Gastrocnemius medialis (tissue), 4 donors: Measurements from ENCODE around the gene ROMO1. TPM values are rescaled to one million over a fixed set of nuclear protein-coding genes. Genes with fewer than 3 reads are reported as not detected.
"Not testable (repeated sequence)": the region's sequence is repeated elsewhere in the genome, so short reads cannot be mapped to it uniquely, and the experiment has no call there.

Experiments
- ATAC-seq, 2 donors: fragments of 150-250 bp; one replicate each; pipeline ENCODE4 v1.9.1; 2016
- DNase-seq, 2 donors: peaks; one replicate each; pipeline ENCODE4 v3.0.0-alpha.2; 2019
- H3K27ac ChIP-seq, 4 donors: fragments of 200-600 bp; sonication (generic); 1 replicate in 1 of 4; 2 replicates in 3 of 4; pipeline ENCODE4 v1.5.1; 2016 to 2018; ENCODE audit warnings: mild to moderate bottlenecking in 2 of 4, moderate library complexity in 1 of 4
- H3K27me3 ChIP-seq, 3 donors: fragments of 200-600 bp; sonication (generic) in 2 of 3; 1 replicate in 1 of 3; 2 replicates in 2 of 3; pipeline versions ENCODE4 v1.5.1 to v1.6.0; 2016 to 2019; ENCODE audit warnings: mild to moderate bottlenecking in 1 of 3, moderate library complexity in 1 of 3
- H3K36me3 ChIP-seq, 2 donors: fragments of 200-600 bp; sonication (generic) in 1 of 2; one replicate each; pipeline ENCODE4 v1.5.1; 2017 to 2018
- H3K4me1 ChIP-seq, 2 donors: fragments of 200-600 bp; sonication (generic) in 1 of 2; one replicate each; pipeline ENCODE4 v1.5.1; 2016 to 2017; ENCODE audit warnings: mild to moderate bottlenecking in 2 of 2
- H3K4me3 ChIP-seq, 4 donors: fragments of 200-600 bp; sonication (generic) in 3 of 4; 1 replicate in 1 of 4; 2 replicates in 3 of 4; pipeline ENCODE4 v1.5.1; 2016 to 2019; ENCODE audit warnings: mild to moderate bottlenecking in 2 of 4
- H3K9me3 ChIP-seq, 3 donors: fragments of 200-600 bp; sonication (generic) in 2 of 3; 1 replicate in 1 of 3; 2 replicates in 2 of 3; pipeline ENCODE4 v1.5.1; 2016 to 2019
- CTCF ChIP-seq, 5 experiments: fragments of 450-650 bp in 3 of 5; fragments of 200-600 bp in 2 of 5; sonication (generic) in 2 of 5; IDR thresholded peaks in 4 of 5; conservative IDR thresholded peaks in 1 of 5; 1 replicate in 4 of 5; 2 replicates in 1 of 5; pipeline ENCODE4 v1.5.1; 2016 to 2019; ENCODE audit warnings: antibody characterized with exemption in 5 of 5, mild to moderate bottlenecking in 3 of 5, moderate library complexity in 3 of 5
- POLR2A ChIP-seq, 2 donors: fragments of 450-650 bp; IDR thresholded peaks; one replicate each; pipeline ENCODE4 v1.6.1; 2017; ENCODE audit warnings: antibody characterized with exemption in 2 of 2, mild to moderate bottlenecking in 2 of 2, moderate library complexity in 2 of 2
- in situ Hi-C, 4 donors: fragments of 200-750 bp; cut with MboI; loops; one replicate each; pipeline versions ENCODE4 v1.15.0 to v1.8.0; 2017; ENCODE audit warnings: low sequenced_read_pairs in 4 of 4
- intact Hi-C: fragments of 100-400 bp; cut with DNase I; formaldehyde crosslinking; loops from one replicate; pipeline ENCODE4 v1.15.1; 2023; ENCODE audit warnings: low total_unique reads
- total RNA-seq, 4 donors: library from RNA; depleted of rRNA; stranded (reverse); fragments of >200 nt; gene quantifications; one replicate each; pipeline versions ENCODE4 v1.1.0 to v1.2.3, GENCODE V29; 2016

ROMO1 gene
- total RNA-seq, 4 donors from 2014 or later, result 213 to 491 (median 309) TPM

- no peak overlapping the region for H3K4me3 ChIP-seq
- H3K27ac ChIP-seq, result peak overlapping the region; percentile 64 to 80 (median 72)
- intact Hi-C loops (loop anchor here (5.0 kb wide), 1 partner anchor 163 kb away; no protein-coding TSS in a partner anchor), in situ Hi-C loops (loop anchor here in 1 of 4 donors (25.0 kb wide), 1 partner anchor 168 kb away; no protein-coding TSS in a partner anchor)
- H3K4me1 ChIP-seq, result peaks cover 36 to 56% of the 10 kb centered on the region in 2 donors
- ATAC-seq (no peak), DNase-seq (no peak)
- H3K36me3 ChIP-seq, result peaks cover 4 to 97% of the 10 kb centered on the region in 2 donors
- H3K27me3 ChIP-seq, result no peaks in the 10 kb centered on the region
- no peaks in the 10 kb centered on the region for H3K9me3 ChIP-seq
- TF ChIP-seq CTCF (IDR thresholded peaks at IDR 0.05 in 4 of 5, conservative IDR thresholded peaks at IDR 0.05 in 1 of 5) (no peak), POLR2A (IDR thresholded peaks at IDR 0.05) (no peak)
Measured at GRCh38 chr20:35719717-35720116, 20.5 kb downstream of the ROMO1 start.

GRCh38 chr20:35720165-35721123 is 21.2 kb downstream of the ROMO1 start:
- DNase-seq (no peak), ATAC-seq (no peak)
- Histone ChIP-seq H3K27me3 (no peaks in the 10 kb centered on the region), H3K27ac (peak overlapping the region; percentile 64 to 80 (median 72)), H3K36me3 (peaks cover 4 to 97% of the 10 kb centered on the region in 2 donors), H3K4me3 (no peak overlapping the region), H3K9me3 (no peaks in the 10 kb centered on the region), H3K4me1 (peaks cover 33 to 56% of the 10 kb centered on the region in 2 donors)
- in situ Hi-C loops (loop anchor here in 1 of 4 donors (25.0 kb wide), 1 partner anchor 167 kb away; no protein-coding TSS in a partner anchor), intact Hi-C loops (no loop called here)
- no peak for TF ChIP-seq POLR2A (IDR thresholded peaks at IDR 0.05)

- H3K4me1 ChIP-seq, result peaks cover 28 to 49% of the 10 kb centered on the region in 2 donors
- no peaks in the 10 kb centered on the region for H3K9me3 ChIP-seq
- intact Hi-C loops, result no loop called here
- H3K4me3 ChIP-seq, result no peak overlapping the region
- H3K36me3 ChIP-seq, result peaks cover 4 to 97% of the 10 kb centered on the region in 2 donors
- no peaks in the 10 kb centered on the region for H3K27me3 ChIP-seq
- no peak for TF ChIP-seq CTCF (IDR thresholded peaks at IDR 0.05 in 4 of 5, conservative IDR thresholded peaks at IDR 0.05 in 1 of 5)
- TF ChIP-seq POLR2A (IDR thresholded peaks at IDR 0.05), result no peak
- DNase-seq (no peak), ATAC-seq (no peak)
- H3K27ac ChIP-seq, result peak overlapping the region; percentile 64 to 80 (median 72)
- in situ Hi-C loops, result loop anchor here in 1 of 4 donors (25.0 kb wide), 1 partner anchor 166 kb away; no protein-coding TSS in a partner anchor
Measured at GRCh38 chr20:35721219-35721618, 22.0 kb downstream of the ROMO1 start.

GRCh38 chr20:35721621-35722020 is 22.4 kb downstream of the ROMO1 start:
- DNase-seq (no peak), ATAC-seq (no peak)
- peaks cover 28 to 48% of the 10 kb centered on the region in 2 donors for H3K4me1 ChIP-seq
- no peaks in the 10 kb centered on the region for H3K27me3 ChIP-seq
- TF ChIP-seq POLR2A (IDR thresholded peaks at IDR 0.05), result no peak
- no peak for TF ChIP-seq CTCF (IDR thresholded peaks at IDR 0.05 in 4 of 5, conservative IDR thresholded peaks at IDR 0.05 in 1 of 5)
- peaks cover 4 to 97% of the 10 kb centered on the region in 2 donors for H3K36me3 ChIP-seq
- no peak overlapping the region for H3K4me3 ChIP-seq
- intact Hi-C loops (no loop called here), in situ Hi-C loops (loop anchor here in 1 of 4 donors (25.0 kb wide), 1 partner anchor 166 kb away; no protein-coding TSS in a partner anchor)
- H3K27ac ChIP-seq, result peak overlapping the region; percentile 64 to 80 (median 72)
- H3K9me3 ChIP-seq, result no peaks in the 10 kb centered on the region

GRCh38 chr20:35723275-35723639 is 24.1 kb downstream of the ROMO1 start:
- H3K4me3 ChIP-seq, intact Hi-C loops, H3K9me3 ChIP-seq, H3K27me3 ChIP-seq, DNase-seq, ATAC-seq: not testable (repeated sequence)
- Histone ChIP-seq H3K36me3 (peaks cover 7 to 97% of the 10 kb centered on the region in 2 donors), H3K27ac (peak overlapping the region; percentile 57 to 80 (median 68)), H3K4me1 (peaks cover 25 to 37% of the 10 kb centered on the region in 2 donors)
- in situ Hi-C loops, result loop anchor here in 1 of 4 donors (25.0 kb wide), 1 partner anchor 164 kb away; no protein-coding TSS in a partner anchor

- Histone ChIP-seq H3K27ac (peak overlapping the region; percentile 46 to 80 (median 68)), H3K36me3 (peaks cover 7 to 97% of the 10 kb centered on the region in 2 donors), H3K4me1 (peaks cover 25 to 33% of the 10 kb centered on the region in 2 donors)
- H3K27me3 ChIP-seq, intact Hi-C loops, ATAC-seq, DNase-seq, H3K4me3 ChIP-seq, H3K9me3 ChIP-seq: not testable (repeated sequence)
- in situ Hi-C loops, result loop anchor here in 1 of 4 donors (25.0 kb wide), 1 partner anchor 164 kb away; no protein-coding TSS in a partner anchor
Measured at GRCh38 chr20:35723652-35724320, 24.6 kb downstream of the ROMO1 start.
